ENCODE data around the gene GPX8.

DNA sequence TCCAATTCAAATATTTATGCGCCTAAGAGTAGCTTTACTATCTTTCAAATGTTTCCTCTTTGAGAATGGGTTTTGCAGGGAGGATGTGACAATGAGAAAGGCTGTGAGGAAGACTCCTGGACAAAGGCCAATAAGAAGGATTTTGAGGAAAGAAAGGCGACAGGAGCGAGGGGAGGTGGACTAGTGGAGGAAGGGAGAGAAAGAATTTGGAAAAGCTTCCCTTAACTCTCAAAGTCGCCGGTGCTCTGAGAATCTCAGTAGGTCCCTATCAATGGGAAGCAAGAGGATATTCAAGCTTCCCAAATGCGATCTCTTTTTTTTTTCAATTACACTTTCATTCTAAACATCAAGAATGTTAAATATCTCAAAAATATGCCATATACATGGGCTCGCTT is 15.8 kb downstream of the GPX8 start:
- no peak for TF ChIP-seq GATA2 (IDR thresholded peaks at IDR 0.05; ENCODE audit: low read depth, low read length)
- TF ChIP-seq GATA3 (IDR thresholded peaks at IDR 0.05; ENCODE audit: low read depth, low read length): no peak

Data from SH-SY5Y (cell line).